ENCODE results near the gene ZNF219.

The ZNF219 gene

GRCh38 chr14:21101802-21102413 lies 3.5 kb upstream of the ZNF219 start:
- no peak for DNase-seq

GRCh38 chr14:21100931-21101330 lies 2.5 kb upstream of the ZNF219 start, which contains the start of gene TMEM253:
TSS of gene TMEM253 (plus strand) at chr14:21101066. CDS start at chr14:21101344, 278 bp downstream.
- DNase-seq, result no peak

GRCh38 chr14:21099596-21099985 lies 1.1 kb upstream of the ZNF219 start:
- DNase-seq, result no peak

GRCh38 chr14:21098892-21099595 lies 589 bp upstream of the ZNF219 start:
- no peak for DNase-seq

GRCh38 chr14:21097636-21098075 lies 799 bp downstream of the ZNF219 start:
- no peak for DNase-seq

GRCh38 chr14:21096978-21097635 lies 1.3 kb downstream of the ZNF219 start:
- DNase-seq, result no peak

- no peak for DNase-seq
These were observed 2.0 kb downstream of the ZNF219 start for GRCh38 chr14:21096438-21096837.

- DNase-seq, result no peak
These were observed 2.8 kb downstream of the ZNF219 start for GRCh38 chr14:21095430-21096205.

- DNase-seq, result no peak
These were observed 4.4 kb downstream of the ZNF219 start for GRCh38 chr14:21093769-21094681.

- DNase-seq, result no peak
These were observed 5.4 kb downstream of the ZNF219 start for GRCh38 chr14:21093018-21093417.

GRCh38 chr14:21092273-21093011 lies 6.0 kb downstream of the ZNF219 start:
- peak; percentile 93 to 96 for DNase-seq

GRCh38 chr14:21091821-21092272 lies 6.6 kb downstream of the ZNF219 start:
- DNase-seq, result no peak

- DNase-seq, result no peak
These were observed 7.4 kb downstream of the ZNF219 start for GRCh38 chr14:21090940-21091663.

GRCh38 chr14:21090194-21090939 lies 8.1 kb downstream of the ZNF219 start:
- DNase-seq, result peak; percentile 62 to 68

- DNase-seq, result no peak
These were observed 8.6 kb downstream of the ZNF219 start for GRCh38 chr14:21089877-21090193.

GRCh38 chr14:21089271-21089670 lies 9.2 kb downstream of the ZNF219 start:
- DNase-seq, result no peak

- DNase-seq, result no peak
These were observed 9.8 kb downstream of the ZNF219 start for GRCh38 chr14:21088687-21089086.

- peak in 1 of 2 experiments; percentile 35 for DNase-seq
These were observed 11.0 kb downstream of the ZNF219 start for GRCh38 chr14:21087294-21088091.

- no peak for DNase-seq
These were observed 11.6 kb downstream of the ZNF219 start for GRCh38 chr14:21086908-21087293.

All from activated T-cell treated with anti-CD3 and anti-CD28 coated beads, Interleukin-2, amount 50 U/mL, for 48 hours (primary cell).